COLO668 (cell line): Measurements from ENCODE around the gene PGM1.
A peak's percentile ranks its signal among the peaks of the same experiment; 100 is the strongest.
"Not testable (repeated sequence)": the region's sequence is repeated elsewhere in the genome, so short reads cannot be mapped to it uniquely, and the experiment has no call there.

Source experiments
- DNase-seq: peaks from one replicate; lab custom pipeline; 2025; ENCODE audit not compliant: unreplicated experiment; lab: John Stamatoyannopoulos, UW

PGM1 gene

GRCh38 chr1:63593303-63593885 is at the start of gene PGM1:
PGM1 (plus strand) TSS chr1:63593411; CDS start chr1:63593489, 78 bp downstream.
- peak; percentile 95 for DNase-seq

- DNase-seq: no peak
Measured at GRCh38 chr1:63545780-63546179, 47.4 kb upstream of the PGM1 start.

- DNase-seq: no peak
Measured at GRCh38 chr1:63547621-63548294, 45.5 kb upstream of the PGM1 start.

- no peak for DNase-seq
Measured at GRCh38 chr1:63548303-63548702, 44.9 kb upstream of the PGM1 start.

- DNase-seq: no peak
Measured at GRCh38 chr1:63548877-63549276, 44.3 kb upstream of the PGM1 start.

- no peak for DNase-seq
Measured at GRCh38 chr1:63555480-63555879, 37.7 kb upstream of the PGM1 start.

- DNase-seq: no peak
Measured at GRCh38 chr1:63557365-63557987, 35.7 kb upstream of the PGM1 start.

- DNase-seq: no peak
Measured at GRCh38 chr1:63559357-63559756, 33.9 kb upstream of the PGM1 start.

- DNase-seq: no peak
Measured at GRCh38 chr1:63563745-63564144, 29.5 kb upstream of the PGM1 start.

GRCh38 chr1:63569068-63569467 is 24.1 kb upstream of the PGM1 start:
- no peak for DNase-seq

GRCh38 chr1:63569640-63570316 is 23.4 kb upstream of the PGM1 start:
- no peak for DNase-seq

- DNase-seq: not testable (repeated sequence)
Measured at GRCh38 chr1:63572686-63573085, 20.5 kb upstream of the PGM1 start.

- DNase-seq: not testable (repeated sequence)
Measured at GRCh38 chr1:63574203-63574796, 18.9 kb upstream of the PGM1 start.

GRCh38 chr1:63575340-63575826 is 17.8 kb upstream of the PGM1 start:
- DNase-seq: no peak

GRCh38 chr1:63586326-63586725 is 6.9 kb upstream of the PGM1 start:
- DNase-seq: not testable (repeated sequence)

GRCh38 chr1:63590166-63590560 is 3.0 kb upstream of the PGM1 start:
- no peak for DNase-seq

GRCh38 chr1:63592536-63593302 is 492 bp upstream of the PGM1 start:
- no peak for DNase-seq

- DNase-seq: peak; percentile 86
Measured at GRCh38 chr1:63593886-63594605, 835 bp downstream of the PGM1 start.

GRCh38 chr1:63595435-63595834 is 2.2 kb downstream of the PGM1 start:
- DNase-seq: no peak

- DNase-seq: no peak
Measured at GRCh38 chr1:63599799-63600198, 6.6 kb downstream of the PGM1 start.
